Neural progenitor cell (in vitro differentiated cells): ENCODE data around the gene PPIP5K1.

Experiments
- EZH2 ChIP-seq: fragments of 200-600 bp; sonication (generic); IDR thresholded peaks from 2 replicates; pipeline ENCODE4 v1.6.1; 2017; ENCODE audit warnings: antibody characterized with exemption, mild to moderate bottlenecking, moderate library complexity
- TF ChIP-seq, protein P1 (sequence below): fragments of 200-600 bp; sonication (generic); IDR thresholded peaks from 2 replicates; pipeline ENCODE4 v1.5.1; 2017; ENCODE audit warnings: antibody characterized with exemption, mild to moderate bottlenecking

DNA sequence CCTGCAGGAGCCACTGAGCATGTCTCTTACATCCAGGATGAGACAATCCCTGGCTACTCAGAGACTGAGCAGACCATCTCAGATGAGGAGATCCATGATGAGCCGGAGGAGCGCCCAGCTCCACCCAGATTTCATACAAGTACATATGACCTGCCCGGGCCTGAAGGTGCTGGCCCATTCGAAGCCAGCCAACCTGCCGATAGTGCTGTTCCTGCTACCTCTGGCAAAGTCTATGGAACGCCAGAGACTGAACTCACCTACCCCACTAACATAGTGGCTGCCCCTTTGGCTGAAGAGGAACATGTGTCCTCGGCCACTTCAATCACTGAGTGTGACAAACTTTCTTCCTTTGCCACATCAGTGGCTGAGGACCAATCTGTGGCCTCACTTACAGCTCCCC, 66.4 kb downstream of the PPIP5K1 start:
- TF ChIP-seq, protein P1, sequence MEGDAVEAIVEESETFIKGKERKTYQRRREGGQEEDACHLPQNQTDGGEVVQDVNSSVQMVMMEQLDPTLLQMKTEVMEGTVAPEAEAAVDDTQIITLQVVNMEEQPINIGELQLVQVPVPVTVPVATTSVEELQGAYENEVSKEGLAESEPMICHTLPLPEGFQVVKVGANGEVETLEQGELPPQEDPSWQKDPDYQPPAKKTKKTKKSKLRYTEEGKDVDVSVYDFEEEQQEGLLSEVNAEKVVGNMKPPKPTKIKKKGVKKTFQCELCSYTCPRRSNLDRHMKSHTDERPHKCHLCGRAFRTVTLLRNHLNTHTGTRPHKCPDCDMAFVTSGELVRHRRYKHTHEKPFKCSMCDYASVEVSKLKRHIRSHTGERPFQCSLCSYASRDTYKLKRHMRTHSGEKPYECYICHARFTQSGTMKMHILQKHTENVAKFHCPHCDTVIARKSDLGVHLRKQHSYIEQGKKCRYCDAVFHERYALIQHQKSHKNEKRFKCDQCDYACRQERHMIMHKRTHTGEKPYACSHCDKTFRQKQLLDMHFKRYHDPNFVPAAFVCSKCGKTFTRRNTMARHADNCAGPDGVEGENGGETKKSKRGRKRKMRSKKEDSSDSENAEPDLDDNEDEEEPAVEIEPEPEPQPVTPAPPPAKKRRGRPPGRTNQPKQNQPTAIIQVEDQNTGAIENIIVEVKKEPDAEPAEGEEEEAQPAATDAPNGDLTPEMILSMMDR, result no peak
- TF ChIP-seq EZH2, result no peak
